HG03342 (cell line): ENCODE measurements around the gene PIH1D2.
A peak's percentile ranks its signal among the peaks of the same experiment; 100 is the strongest.
"Not testable (repeated sequence)": the region's sequence is repeated elsewhere in the genome, so short reads cannot be mapped to it uniquely, and the experiment has no call there.

Source experiments
- ATAC-seq: cut with Tn5 transposase; IDR thresholded peaks from one replicate; pipeline ENCODE4 v1.9.1; 2021; ENCODE audit warnings: mild to moderate bottlenecking, moderate library complexity; ENCODE audit not compliant: unreplicated experiment

Gene PIH1D2

GRCh38 chr11:112073941-112074811 is at the start of gene PIH1D2, which contains the start of gene NKAPD1:
TSS of gene PIH1D2 (minus strand) at chr11:112074017. CDS start at chr11:112073174, 843 bp downstream.
TSS of gene NKAPD1 (plus strand) at chr11:112074299. CDS start at chr11:112075575, 1,276 bp downstream.
- peak; percentile 83 for ATAC-seq

- ATAC-seq, result no peak
Observed at GRCh38 chr11:112123129-112123528, 49.3 kb upstream of the PIH1D2 start.

- ATAC-seq, result no peak
Observed at GRCh38 chr11:112121981-112122615, 48.3 kb upstream of the PIH1D2 start.

GRCh38 chr11:112118176-112118575 is 44.4 kb upstream of the PIH1D2 start:
- ATAC-seq, result no peak

GRCh38 chr11:112115386-112115785 is 41.6 kb upstream of the PIH1D2 start:
- ATAC-seq, result no peak

- ATAC-seq, result no peak
Observed at GRCh38 chr11:112114460-112114859, 40.6 kb upstream of the PIH1D2 start.

GRCh38 chr11:112113539-112114457 is 40.0 kb upstream of the PIH1D2 start:
- no peak for ATAC-seq

- no peak for ATAC-seq
Observed at GRCh38 chr11:112106070-112106469, 32.3 kb upstream of the PIH1D2 start.

GRCh38 chr11:112103446-112103845 is 29.6 kb upstream of the PIH1D2 start:
- no peak for ATAC-seq

- ATAC-seq, result no peak
Observed at GRCh38 chr11:112100462-112100861, 26.6 kb upstream of the PIH1D2 start.

- no peak for ATAC-seq
Observed at GRCh38 chr11:112097734-112098528, 24.1 kb upstream of the PIH1D2 start.

GRCh38 chr11:112096194-112096593 is 22.4 kb upstream of the PIH1D2 start:
- no peak for ATAC-seq

GRCh38 chr11:112095302-112095701 is 21.5 kb upstream of the PIH1D2 start:
- ATAC-seq, result not testable (repeated sequence)

GRCh38 chr11:112087212-112087611 is 13.4 kb upstream of the PIH1D2 start:
- ATAC-seq, result no peak

GRCh38 chr11:112086422-112087191 is 12.8 kb upstream of the PIH1D2 start, which contains the start of the genes SDHD and TIMM8B:
TSS of gene SDHD (plus strand) at chr11:112086873. CDS start at chr11:112086908, 35 bp downstream.
TSS of gene TIMM8B (minus strand) at chr11:112086756. CDS start at chr11:112086723, 33 bp downstream.
- peak; percentile 86 for ATAC-seq

- peak; percentile 40 for ATAC-seq
Observed at GRCh38 chr11:112085822-112086421, 12.1 kb upstream of the PIH1D2 start.

- no peak for ATAC-seq
Observed at GRCh38 chr11:112082729-112083128, 8.9 kb upstream of the PIH1D2 start.

- no peak for ATAC-seq
Observed at GRCh38 chr11:112062923-112063322, 10.9 kb downstream of the PIH1D2 start.

- no peak for ATAC-seq
Observed at GRCh38 chr11:112058103-112058502, 15.7 kb downstream of the PIH1D2 start.
